Spleen (tissue), 11 donors: ENCODE results near the gene ZFP90. TPM values are rescaled to one million over a fixed set of nuclear protein-coding genes. Genes with fewer than 3 reads are reported as not detected.

Experiments
- DNase-seq: peaks from one replicate; pipeline ENCODE4 v3.0.0-alpha.2; 2020
- H3K27ac ChIP-seq, 8 donors: fragments of 200-600 bp; sonication (generic) in 7 of 8; 1 replicate in 4 of 8; 2 replicates in 4 of 8; pipeline versions ENCODE4 v1.5.0 to v1.8.0; 2016 to 2021; ENCODE audit warnings: inconsistent platforms in 4 of 8, mild to moderate bottlenecking in 4 of 8, moderate library complexity in 1 of 8
- H3K27me3 ChIP-seq, 7 donors: fragments of 200-600 bp; sonication (generic) in 6 of 7; replicated peaks in 1 of 7; 1 replicate in 4 of 7; 2 replicates in 3 of 7; pipeline versions ENCODE4 v1.5.0 to v1.8.0; 2016 to 2021; ENCODE audit warnings: inconsistent platforms in 3 of 7, mild to moderate bottlenecking in 1 of 7
- H3K36me3 ChIP-seq, 6 donors: fragments of 200-600 bp; sonication (generic) in 5 of 6; 1 replicate in 4 of 6; 2 replicates in 2 of 6; pipeline versions ENCODE4 v1.5.0 to v1.8.0; 2016 to 2021; ENCODE audit warnings: inconsistent platforms in 2 of 6
- H3K4me1 ChIP-seq, 6 donors: fragments of 200-600 bp; sonication (generic) in 5 of 6; 1 replicate in 3 of 6; 2 replicates in 3 of 6; pipeline versions ENCODE4 v1.5.0 to v1.8.0; 2016 to 2021; ENCODE audit warnings: inconsistent platforms in 3 of 6
- H3K4me3 ChIP-seq, 8 donors: fragments of 200-600 bp; sonication (generic) in 7 of 8; 1 replicate in 4 of 8; 2 replicates in 4 of 8; pipeline versions ENCODE4 v1.5.0 to v1.8.0; 2016 to 2021; ENCODE audit warnings: inconsistent platforms in 4 of 8, mild to moderate bottlenecking in 4 of 8, moderate library complexity in 2 of 8
- H3K9me3 ChIP-seq, 8 donors: fragments of 200-600 bp; sonication (generic) in 7 of 8; 1 replicate in 4 of 8; 2 replicates in 4 of 8; pipeline versions ENCODE4 v1.5.0 to v1.8.0; 2016 to 2021; ENCODE audit warnings: inconsistent platforms in 4 of 8
- CTCF ChIP-seq, 11 experiments: fragments of 200-600 bp in 7 of 11; fragments of 450-650 bp in 4 of 11; sonication (generic) in 4 of 11; IDR thresholded peaks in 8 of 11; conservative IDR thresholded peaks in 3 of 11; 1 replicate in 7 of 11; 2 replicates in 4 of 11; pipeline versions ENCODE4 v1.4.0 to v1.8.0; 2016 to 2021; ENCODE audit warnings: antibody characterized with exemption in 11 of 11, inconsistent platforms in 4 of 11, mild to moderate bottlenecking in 1 of 11
- POLR2A ChIP-seq, 3 donors: fragments of 450-650 bp; IDR thresholded peaks; one replicate each; pipeline ENCODE4 v1.5.1; 2017; ENCODE audit warnings: antibody characterized with exemption in 3 of 3, mild to moderate bottlenecking in 1 of 3
- POLR2AphosphoS5 ChIP-seq, 3 donors: sonication (generic); formaldehyde crosslinking; IDR thresholded peaks; one replicate each; pipeline ENCODE4 v1.5.1; 2017; ENCODE audit warnings: antibody characterized with exemption in 3 of 3
- WGBS, 5 donors: extraction: QIAGEN DNeasy Blood & Tissue Kit in 3 of 5; methylation state at CpG; one replicate each; pipeline versions ENCODE4 v1.1.5 to v1.1.7; 2013 to 2018; 5-methylcytosine and 5-hydroxymethylcytosine counted together
- intact Hi-C: fragments of 100-400 bp; cut with DNase I; formaldehyde crosslinking; loops from one replicate; pipeline ENCODE4 v1.15.0; 2023; ENCODE audit warnings: low total_unique reads
- polyA plus RNA-seq, 3 donors: library from polyadenylated mRNA; stranded (reverse); fragments of 200-250 nt; gene quantifications; one replicate each; pipeline ENCODE4 v1.2.1, GENCODE V29; 2013
- total RNA-seq, 7 donors: library from RNA; depleted of rRNA in 3 of 7; stranded (reverse); fragments of >200 nt in 3 of 7; fragmentation: NEBNext Ultra II Directional in 4 of 7; extraction: Animal tissue kit (Norgen Biotek cat#: 25700) in 4 of 7; gene quantifications; one replicate each; pipeline versions ENCODE4 v1.1.0 to v1.2.1, GENCODE V29; 2016 to 2021
- donor health status: healthy with polysubstance abuse.
- donor health status: DM: no; HTN: no; CAD: no; lungs with moderate emphysema.
- donor health status: DM: no; HTN: no; CAD: no.
- donor health status: Bipolar disorder and iron deficiency.
- donor health status: healthy.
- donor health status: DM: no; HTN: no; CAD: no.
- donor health status: DM: yes; HTN: yes; CAD: no.

The ZFP90 gene
- total and polyA plus RNA-seq, 10 donors = 7.3 to 53.1 (median 24.4) TPM

GRCh38 chr16:68506331-68507053 lies 32.6 kb upstream of the ZFP90 start:
- no peaks in the 10 kb centered on the region for H3K36me3 ChIP-seq

GRCh38 chr16:68508013-68508412 lies 31.1 kb upstream of the ZFP90 start:
- TF ChIP-seq POLR2A (IDR thresholded peaks at IDR 0.05) = no peak
- no peak for TF ChIP-seq CTCF (IDR thresholded peaks at IDR 0.05 in 8 of 11, conservative IDR thresholded peaks at IDR 0.05 in 3 of 11)
- TF ChIP-seq POLR2AphosphoS5 (IDR thresholded peaks at IDR 0.05) = no peak
- H3K4me1 ChIP-seq = peaks cover 0 to 20% (median 8%) of the 10 kb centered on the region in 6 donors
- no peak overlapping the region for H3K4me3 ChIP-seq
- intact Hi-C loops = no loop called here
- H3K27me3 ChIP-seq = peaks cover 0 to 16% (median 0%) of the 10 kb centered on the region in 7 donors
- no peak overlapping the region for H3K27ac ChIP-seq
- no peaks in the 10 kb centered on the region for H3K9me3 ChIP-seq
- H3K36me3 ChIP-seq = no peaks in the 10 kb centered on the region
- no peak for DNase-seq
- WGBS, 5 donors = 73 to 80% (median 80%) methylated on average over 8 of the region's 8 CpGs

More at GRCh38 chr16:68506331-68507053, 32.6 kb upstream of the ZFP90 start:
- Histone ChIP-seq H3K27me3 (peaks cover 0 to 16% (median 0%) of the 10 kb centered on the region in 7 donors), H3K9me3 (no peaks in the 10 kb centered on the region), H3K4me1 (peaks cover 0 to 17% (median 8%) of the 10 kb centered on the region in 6 donors), H3K4me3 (no peak overlapping the region), H3K27ac (no peak overlapping the region)
- 71 to 89% (median 77%) methylated on average over 10 of the region's 10 CpGs for WGBS, 5 donors
- intact Hi-C loops = no loop called here
- DNase-seq = no peak
- TF ChIP-seq POLR2AphosphoS5 (IDR thresholded peaks at IDR 0.05) (no peak), POLR2A (IDR thresholded peaks at IDR 0.05) (no peak), CTCF (IDR thresholded peaks at IDR 0.05 in 8 of 11, conservative IDR thresholded peaks at IDR 0.05 in 3 of 11) (no peak)

GRCh38 chr16:68508641-68509240 lies 30.4 kb upstream of the ZFP90 start:
- H3K4me3 ChIP-seq = no peak overlapping the region
- no peaks in the 10 kb centered on the region for H3K9me3 ChIP-seq
- TF ChIP-seq CTCF (IDR thresholded peaks at IDR 0.05 in 8 of 11, conservative IDR thresholded peaks at IDR 0.05 in 3 of 11) = no peak
- no peak for TF ChIP-seq POLR2AphosphoS5 (IDR thresholded peaks at IDR 0.05)
- no peak for TF ChIP-seq POLR2A (IDR thresholded peaks at IDR 0.05)
- 76 to 89% (median 82%) methylated on average over 7 of the region's 7 CpGs for WGBS, 5 donors
- H3K36me3 ChIP-seq = no peaks in the 10 kb centered on the region
- no peak overlapping the region for H3K27ac ChIP-seq
- H3K4me1 ChIP-seq = peaks cover 0 to 20% (median 8%) of the 10 kb centered on the region in 6 donors
- peaks cover 0 to 16% (median 0%) of the 10 kb centered on the region in 7 donors for H3K27me3 ChIP-seq
- intact Hi-C loops = no loop called here
- DNase-seq = peak; percentile 32

- 79 to 89% (median 84%) methylated on average over 6 of the region's 6 CpGs for WGBS, 5 donors
- peak; percentile 52 for DNase-seq
- H3K4me1 ChIP-seq = peaks cover 0 to 20% (median 8%) of the 10 kb centered on the region in 6 donors
- no peak for TF ChIP-seq POLR2A (IDR thresholded peaks at IDR 0.05)
- no peak for TF ChIP-seq POLR2AphosphoS5 (IDR thresholded peaks at IDR 0.05)
- TF ChIP-seq CTCF (IDR thresholded peaks at IDR 0.05 in 8 of 11, conservative IDR thresholded peaks at IDR 0.05 in 3 of 11) = no peak
- no peaks in the 10 kb centered on the region for H3K9me3 ChIP-seq
- no peak overlapping the region for H3K27ac ChIP-seq
- H3K36me3 ChIP-seq = no peaks in the 10 kb centered on the region
- H3K4me3 ChIP-seq = no peak overlapping the region
- intact Hi-C loops = no loop called here
- H3K27me3 ChIP-seq = peaks cover 0 to 16% (median 0%) of the 10 kb centered on the region in 7 donors
These were observed 29.7 kb upstream of the ZFP90 start for GRCh38 chr16:68509381-68509780.
